Stimulated activated CD4-positive, alpha-beta T cell treated with anti-CD3 and anti-CD28 coated beads, Interleukin-15, amount 100 ng/mL, for 1 hour (primary cell): ENCODE measurements around the gene CLEC16A.

ENCODE experiments used
- DNase-seq, 2 donors: peaks; one replicate each; pipeline ENCODE4 v3.0.0-alpha.2; 2020; ENCODE audit warnings: low read depth in 1 of 2, low spot score in 1 of 2

The CLEC16A gene

DNA sequence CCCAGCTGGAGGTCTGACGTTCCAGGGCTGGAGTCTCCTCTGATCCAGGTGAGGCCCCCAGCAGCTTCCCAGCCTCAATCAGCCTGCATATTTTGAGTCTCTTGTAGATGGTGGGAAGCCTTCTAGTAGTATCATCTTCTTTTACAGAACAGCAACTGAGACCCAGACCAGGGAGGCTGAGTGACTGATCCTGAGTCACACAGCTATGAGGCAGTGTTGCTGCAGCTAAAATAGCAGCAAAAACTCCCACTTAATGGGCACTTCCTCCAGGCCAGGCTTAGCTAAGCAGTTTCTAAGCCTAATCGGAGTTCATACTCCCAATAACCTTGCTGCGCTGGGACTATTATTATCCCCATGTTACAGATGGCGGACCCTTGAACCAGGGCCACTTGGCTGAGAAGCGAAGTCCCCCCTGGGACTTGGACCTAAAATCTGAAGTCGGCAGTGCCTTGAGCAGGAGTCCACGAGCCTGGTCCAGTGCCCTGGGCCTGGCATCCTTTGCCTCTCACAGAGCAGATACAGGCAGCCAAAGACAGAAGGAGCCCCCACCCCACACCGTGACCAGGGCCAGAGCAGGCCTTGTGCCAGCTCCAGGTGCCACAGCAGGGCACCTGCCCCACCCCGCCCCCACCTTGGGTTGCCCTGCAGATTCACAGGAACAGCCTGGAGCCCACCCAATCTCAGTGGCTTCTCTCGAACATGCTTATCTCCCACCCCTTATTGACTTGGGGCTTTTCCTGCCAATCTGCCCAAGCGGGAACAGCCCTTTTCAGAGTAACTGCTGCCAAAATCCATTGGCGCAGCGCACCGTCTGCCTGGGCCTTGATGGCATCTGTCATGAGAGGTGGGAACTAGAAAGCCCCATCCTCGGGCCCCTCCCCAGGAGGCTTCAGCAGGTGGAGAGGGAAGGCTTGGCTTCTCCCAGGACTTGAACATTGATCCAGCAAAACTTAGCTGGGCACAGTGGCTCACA is 246.5 kb downstream of the CLEC16A start:
- no peak for DNase-seq

DNA sequence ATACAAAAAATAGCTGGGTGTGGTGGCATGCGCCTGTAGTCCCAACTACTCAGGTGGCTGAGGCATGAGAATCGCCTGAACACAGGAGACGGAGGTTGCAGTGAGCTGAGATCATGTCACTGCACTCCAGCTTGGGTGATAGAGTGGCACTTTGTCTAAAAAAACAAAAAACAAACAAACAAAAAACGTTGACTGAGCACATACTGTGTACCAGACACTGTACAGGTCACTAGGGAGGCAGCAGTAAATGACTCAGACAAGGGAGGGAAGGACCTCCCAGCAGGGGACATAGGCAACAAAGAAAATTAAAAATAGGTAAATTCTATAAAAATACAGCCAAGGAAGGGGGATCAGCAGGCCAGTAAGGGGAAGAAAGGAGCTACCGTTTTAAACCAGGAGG is 247.3 kb downstream of the CLEC16A start:
- no peak for DNase-seq

DNA sequence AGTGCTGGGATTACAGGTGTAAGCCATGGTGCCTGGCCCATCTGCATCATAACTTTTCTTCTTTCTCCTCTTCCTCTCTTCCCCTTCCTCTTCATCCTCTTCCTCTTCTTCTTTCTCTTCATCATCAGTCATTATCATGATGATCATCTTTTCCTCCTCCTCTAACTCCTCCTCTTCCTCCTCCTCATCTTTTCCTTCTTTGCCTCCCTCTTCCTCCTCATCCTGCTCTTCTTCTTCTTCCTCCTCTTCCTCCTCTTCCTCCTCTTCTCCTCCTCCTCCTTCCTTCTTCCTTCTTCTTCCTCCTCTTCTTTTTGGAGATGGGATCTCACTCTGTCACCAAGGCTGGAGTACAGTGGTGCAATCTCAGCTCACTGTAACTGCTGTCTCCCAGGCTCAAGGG is 249.1 kb downstream of the CLEC16A start:
- no peak for DNase-seq

DNA sequence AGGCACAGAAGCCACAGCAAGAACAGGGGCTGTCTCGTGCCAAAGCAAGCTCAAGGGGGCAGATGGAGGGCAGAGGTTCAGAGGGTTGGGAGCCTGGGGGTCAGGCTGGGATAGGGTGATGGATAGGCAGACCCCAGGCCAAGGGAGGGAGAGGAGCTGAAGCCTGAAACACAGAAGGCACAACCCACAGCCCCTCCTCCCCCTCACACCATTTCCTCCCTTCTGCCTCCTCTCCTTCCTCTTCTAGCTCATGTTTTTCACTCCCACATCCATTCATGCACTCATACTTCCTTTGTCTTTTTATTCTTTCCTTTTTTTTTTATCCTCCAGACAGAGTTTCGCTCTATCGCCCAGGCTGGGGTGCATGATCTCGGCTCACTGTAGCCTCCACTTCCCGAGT is 250.5 kb downstream of the CLEC16A start:
- DNase-seq = no peak

DNA sequence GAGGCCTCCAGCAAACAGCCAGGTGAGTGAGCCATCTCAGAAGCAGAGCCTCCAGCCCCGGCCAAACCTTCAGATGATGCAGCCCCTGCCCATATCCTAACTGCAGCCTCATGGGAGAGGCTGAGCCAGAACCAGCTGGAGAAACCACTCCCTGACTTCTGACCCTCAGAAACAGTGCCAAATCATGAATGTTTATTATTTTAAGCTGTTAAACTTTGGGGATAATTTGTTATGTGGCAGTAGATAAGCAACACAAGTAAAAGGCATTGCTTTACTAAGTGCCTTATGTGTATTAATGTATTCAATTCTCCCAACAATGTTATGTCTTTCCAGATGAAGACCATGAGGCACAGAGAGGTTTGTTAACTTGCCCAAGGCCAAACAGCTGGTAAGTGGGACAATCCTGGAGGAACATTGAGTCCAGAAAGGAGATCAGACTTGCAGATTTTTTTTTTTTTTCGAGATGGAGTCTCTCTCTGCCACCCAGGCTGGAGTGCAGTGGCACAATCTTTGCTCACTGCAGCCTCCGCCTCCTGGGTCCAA is 252.0 kb downstream of the CLEC16A start:
- no peak for DNase-seq

DNA sequence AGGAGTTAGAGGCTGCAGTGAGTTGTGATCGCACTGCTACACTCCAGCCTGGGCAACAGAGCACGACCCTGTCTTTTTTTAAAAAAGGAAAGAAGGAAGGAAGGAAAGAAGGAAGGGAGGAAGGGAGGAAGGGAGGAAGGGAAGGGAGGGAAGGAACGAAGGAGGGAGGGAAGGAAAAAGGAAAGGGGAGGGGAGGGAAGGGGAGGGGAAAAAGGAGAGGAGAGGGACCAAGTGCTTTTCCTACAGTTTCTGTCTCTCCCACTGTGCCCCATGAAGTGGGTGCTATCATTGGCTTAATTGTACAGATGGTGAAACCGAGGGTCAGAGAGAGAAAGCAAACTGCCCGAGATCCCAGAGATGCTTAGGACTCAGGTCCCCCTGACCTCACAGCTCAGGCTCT is 254.0 kb downstream of the CLEC16A start:
- DNase-seq = no peak

DNA sequence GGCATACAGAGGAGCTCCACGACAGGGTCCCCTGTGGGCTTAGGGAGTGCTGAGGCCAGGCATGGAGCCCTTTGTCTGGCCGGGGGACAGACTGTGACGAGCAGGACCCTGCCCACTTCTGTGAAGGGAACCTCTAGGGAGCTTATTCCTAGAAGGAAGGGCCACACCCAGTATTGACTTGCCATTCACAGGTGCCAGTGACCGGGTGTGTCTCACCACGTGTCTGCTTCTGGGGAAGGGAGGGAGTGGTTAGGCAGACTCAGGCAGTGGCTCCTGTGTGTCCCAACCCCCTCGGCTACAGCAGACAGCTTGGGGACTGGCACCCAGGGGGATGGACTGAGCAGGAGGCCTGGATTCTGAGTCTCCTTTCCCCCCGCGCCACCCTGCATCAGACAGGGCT is 254.5 kb downstream of the CLEC16A start:
- DNase-seq = no peak

DNA sequence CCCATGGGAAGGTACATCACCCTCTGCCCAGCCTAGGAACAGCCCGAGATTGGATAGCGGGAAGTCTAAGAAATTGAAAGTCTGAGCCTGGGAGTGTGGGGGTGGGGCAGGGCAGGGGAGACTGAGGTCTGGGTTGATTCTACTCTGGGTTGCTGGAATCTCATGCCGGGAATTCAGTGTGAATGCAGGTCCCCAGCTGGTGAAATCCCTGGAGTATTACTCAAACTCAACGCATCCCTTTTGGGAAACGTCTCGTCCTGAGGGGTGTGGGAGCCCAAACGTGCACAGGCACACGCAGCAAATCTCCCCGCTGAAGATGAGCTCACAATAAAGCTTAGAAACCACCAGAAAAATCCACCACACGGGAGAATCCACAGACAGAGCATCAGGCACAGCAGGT is 256.2 kb downstream of the CLEC16A start:
- DNase-seq = no peak

DNA sequence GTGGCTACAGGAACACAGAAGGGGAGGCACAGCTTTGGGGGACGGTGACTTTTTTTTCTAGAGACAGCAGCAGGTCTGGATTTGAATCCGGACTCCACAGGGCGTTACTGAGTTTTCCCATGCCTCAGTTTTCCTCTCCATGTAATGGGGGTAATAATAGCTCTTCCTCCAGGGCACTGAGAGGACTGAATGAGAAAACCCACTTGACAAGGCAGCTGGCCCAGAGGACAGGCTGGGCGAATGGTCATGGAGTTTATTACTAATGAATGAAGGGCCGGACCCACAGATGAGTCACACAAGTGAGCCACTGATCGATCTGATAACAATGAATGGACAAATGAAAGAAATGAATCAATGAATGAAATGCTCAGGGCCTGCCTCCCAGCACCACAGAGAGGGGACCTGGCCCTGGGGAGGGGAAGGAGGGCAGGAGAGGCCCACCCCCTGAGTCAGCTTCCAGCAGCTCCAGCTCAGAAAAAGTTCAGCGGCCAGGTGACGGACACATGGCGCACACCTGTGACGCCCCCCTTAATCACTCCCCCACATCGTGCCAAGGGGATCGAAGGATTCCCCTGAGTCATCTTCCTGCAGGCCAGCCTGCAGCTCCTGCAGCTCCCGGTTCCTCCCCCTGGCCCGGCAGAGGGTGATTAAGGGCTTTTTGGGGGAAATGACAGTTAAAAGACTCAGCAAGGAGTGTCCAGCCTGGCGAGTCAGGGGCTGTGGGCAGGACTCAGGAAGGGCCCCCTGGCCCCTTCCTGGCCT is 257.3 kb downstream of the CLEC16A start:
- no peak for DNase-seq

DNA sequence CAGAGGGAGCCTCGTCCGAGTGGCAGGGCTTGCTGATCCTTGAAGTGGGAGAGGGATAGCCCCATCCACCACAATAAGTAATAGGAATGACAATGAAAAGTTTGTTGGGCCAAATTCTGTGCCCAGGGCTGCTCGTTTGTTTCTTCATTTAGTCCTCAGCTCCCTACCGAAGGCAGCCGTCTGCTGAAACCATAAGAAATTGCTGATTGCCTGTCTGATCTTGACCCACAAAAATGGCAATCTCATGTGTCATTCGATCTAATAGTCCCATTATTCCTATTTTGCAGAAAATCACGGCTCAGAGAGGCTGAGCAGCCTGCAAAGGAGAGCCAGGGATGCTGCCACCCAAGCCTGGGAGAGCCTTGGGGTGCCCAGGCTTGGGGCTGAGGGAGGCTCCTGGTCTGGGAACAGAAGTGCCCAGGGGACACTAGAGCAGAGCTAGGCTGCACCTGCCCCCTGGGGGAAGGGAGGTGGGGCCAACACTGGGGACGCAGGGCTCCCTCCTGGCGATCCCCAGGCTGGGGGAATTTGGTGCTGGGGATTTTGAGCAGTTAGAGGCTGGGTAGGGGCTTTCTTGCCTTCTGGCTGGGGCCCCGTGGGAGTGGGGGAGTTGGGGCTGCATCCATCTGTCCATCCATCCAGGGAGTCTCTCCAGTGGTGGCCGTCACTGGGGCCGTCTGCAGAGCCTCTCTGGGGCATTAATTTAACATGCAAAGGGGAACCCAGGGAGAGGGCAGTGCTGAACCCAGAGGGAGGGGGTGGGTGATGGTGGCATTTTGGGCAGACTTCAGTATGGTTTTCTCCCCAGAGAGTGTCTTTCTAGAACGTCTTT is 258.1 kb downstream of the CLEC16A start:
- DNase-seq = no peak

DNA sequence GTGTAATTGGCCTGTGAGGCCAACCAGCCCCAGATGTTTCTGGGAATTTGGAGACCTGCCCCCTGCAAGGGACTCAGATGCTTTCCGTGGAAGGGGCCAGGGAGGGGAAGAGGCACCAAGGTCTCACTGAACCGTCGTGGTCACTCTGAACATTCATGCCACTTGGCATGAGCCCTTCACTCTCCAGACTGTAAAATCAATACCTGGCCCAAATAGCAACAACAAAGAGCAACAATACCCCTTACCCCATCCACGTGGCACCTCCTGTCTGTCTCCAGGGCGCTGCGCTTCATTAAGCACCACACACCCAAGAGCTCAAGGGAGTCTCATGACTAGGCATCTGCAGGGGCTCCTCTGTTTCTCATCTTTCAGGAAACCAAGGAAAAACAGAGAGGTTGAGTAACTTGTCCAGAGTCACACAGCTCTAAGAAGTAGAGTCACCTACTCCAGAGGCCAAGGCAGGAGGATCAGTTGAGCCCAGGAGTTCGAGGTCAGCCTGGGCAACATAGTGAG is 258.8 kb downstream of the CLEC16A start:
- no peak for DNase-seq

DNA sequence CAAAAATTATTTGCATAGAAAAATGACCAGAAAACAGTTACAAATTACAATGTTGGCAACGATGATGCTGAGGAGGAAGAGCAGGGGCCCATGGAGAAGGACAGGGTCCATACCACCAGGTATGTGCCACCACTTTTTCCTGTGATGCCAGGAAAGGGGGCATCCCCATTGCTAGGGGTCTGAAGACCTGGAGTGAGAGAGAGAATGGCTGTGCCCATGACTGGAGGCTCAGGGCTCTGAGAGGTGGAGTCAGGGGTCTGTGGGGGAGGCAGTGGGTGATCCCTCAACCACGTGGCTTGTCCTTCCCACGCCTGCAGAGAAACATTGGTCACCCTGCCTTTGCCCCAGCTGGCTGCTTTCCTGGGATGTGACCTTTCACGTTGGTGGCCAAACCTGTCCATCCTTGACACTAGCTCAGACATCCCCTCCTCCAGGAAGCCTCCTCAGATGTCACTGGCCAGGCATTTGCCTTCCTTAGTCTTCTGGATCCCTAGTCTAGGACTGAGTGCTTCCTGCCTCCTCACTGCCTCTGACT is 260.2 kb downstream of the CLEC16A start:
- DNase-seq = no peak

DNA sequence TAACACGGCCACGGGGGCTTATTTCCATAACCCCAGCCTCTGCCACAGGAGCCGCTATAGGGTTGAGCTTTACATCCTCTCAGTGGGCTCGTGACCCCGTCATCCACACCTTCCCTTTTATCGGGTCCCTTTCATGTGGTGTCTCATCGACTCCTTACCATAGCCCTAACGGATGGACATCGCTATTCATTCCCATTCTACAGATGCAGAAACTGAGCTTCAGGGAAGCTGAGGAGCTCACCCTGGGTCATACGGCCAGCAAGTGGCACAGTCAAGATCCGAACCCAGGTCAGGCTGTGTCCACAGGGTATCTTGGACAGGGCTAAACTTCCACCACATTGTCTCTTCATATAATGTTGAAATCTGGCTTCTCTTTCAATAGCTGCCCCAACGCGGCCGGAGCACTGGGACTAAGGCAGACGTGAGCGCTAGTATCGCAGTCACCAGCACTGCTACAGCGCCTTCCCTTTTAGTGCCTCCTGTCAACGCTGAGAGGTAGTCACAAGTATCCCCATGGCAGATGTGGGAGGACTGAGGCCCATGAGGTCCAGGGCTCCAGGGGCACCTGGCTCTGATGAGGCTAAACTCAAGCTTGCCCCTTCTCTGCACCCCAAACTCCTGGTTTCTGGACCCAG is 260.8 kb downstream of the CLEC16A start:
- DNase-seq = no peak

DNA sequence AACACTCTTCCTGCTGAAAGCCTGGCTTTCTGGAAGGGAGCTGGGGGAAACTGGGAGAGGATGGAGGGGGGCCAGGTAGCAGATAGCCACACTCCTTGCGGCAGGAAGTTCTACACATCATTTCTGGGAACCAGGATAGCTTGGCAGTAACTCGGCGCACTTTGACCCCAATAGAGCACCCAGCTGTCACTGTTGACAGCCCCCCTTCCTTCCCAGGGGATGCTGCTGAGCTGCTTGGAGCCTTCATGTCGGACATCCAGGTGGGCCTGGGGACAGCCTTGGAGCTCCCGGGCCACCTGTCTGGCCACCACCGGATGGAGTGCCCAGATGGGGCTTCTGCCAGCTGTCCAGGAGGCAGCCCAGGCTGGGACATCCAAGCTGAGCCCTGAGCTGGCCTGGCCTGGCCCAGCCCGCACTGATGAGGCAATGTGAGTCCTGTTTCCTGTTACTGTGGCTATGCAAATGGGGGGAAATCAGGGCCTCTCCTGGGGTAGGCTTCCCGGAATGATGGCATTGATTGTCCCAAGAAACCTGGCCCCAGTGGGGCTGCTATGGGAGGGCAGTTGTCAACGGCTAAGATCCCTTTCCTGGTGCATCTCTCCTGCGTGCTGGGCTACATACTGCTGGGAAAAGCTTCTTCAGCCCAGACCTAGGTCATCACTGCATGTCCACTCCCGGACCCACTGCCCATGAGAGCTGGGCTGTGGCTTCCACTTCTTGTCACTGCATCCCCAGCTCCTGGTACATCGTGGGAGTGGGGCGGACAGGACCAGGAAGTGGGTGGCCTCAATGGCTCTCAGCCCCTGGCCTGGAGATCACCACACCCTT is 261.6 kb downstream of the CLEC16A start:
- no peak for DNase-seq

DNA sequence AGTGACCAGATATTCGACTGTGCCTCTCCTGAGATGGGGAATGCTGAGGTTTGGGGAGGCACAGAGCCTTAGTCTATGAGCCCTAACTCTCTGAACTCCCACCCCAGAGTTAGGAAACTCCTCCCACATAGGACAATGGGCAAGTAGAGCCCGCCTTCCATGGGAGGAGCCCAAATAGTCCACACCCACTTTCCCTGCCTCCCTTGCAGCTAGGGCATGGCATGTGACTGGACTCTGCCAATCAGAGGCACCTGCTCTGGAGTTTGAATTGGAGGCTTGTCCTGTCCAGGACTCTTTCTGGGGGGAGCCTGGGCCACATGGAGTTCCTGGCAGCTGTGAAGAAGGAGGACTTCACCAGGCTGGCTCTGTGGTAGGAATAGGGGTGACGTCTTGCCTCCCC is 263.3 kb downstream of the CLEC16A start:
- DNase-seq = no peak

DNA sequence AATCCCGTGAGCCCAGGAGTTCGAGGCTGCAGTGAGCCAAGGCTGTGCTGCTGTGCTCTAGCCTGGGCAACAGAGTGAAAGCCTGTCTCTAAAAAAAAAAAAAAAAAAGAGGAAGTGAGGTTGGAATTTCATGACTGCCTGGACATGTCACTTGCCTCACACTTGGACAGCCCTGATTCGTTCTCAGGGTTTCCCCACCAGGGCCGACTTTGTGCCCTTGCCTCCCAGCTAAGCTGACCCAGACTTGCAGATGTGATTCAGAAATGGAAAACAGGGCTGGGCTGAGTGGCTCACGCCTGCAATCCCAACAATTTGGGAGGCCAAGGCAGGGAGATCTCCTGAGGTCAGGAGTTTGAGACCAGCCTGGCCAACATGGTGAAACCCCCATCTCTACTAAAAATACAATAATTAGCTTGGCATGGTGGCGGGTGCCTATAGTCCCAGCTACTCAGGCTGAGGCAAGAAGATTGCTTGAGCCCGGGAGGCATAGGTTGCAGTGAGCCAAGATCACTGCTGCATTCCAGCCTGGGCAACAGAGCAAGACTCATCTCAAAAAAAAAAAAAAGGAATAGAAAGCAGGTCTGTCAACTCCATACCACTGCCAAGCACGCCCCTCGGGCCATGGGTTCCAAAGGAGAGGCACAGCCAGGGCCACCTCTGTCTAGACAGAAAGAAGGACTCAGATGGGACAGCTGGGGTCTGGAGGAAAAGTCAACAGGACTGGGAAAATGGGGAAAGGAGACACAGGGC is 264.7 kb downstream of the CLEC16A start:
- DNase-seq = no peak

DNA sequence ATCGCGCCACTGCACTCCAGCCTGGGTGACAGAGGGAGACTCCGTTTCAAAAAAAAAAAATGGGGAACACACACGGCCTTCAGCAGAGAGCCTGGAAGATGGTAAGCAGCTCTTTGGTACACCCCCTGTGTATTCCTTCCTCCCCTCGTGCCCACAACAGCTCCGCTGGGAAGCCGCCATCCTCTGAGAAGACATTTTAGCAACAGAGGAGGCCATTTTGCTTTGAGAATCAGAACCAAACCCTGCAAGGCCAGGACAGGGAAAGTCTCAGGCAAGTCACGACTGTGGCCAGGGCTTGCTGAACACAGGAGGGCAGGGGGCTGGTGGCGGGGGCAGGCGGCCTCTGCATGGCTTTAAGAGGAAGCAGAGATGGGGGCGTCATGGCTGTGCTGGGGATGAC is 265.9 kb downstream of the CLEC16A start:
- DNase-seq = no peak
